ENCODE data around the gene ETS2. TPM values are rescaled to one million over a fixed set of nuclear protein-coding genes. Genes with fewer than 3 reads are reported as not detected.
A peak's percentile ranks its signal among the peaks of the same experiment; 100 is the strongest.

ETS2 gene
- polyA plus RNA-seq, 1 donor (not counting 4 experiments of a cell fraction or from before 2014, with no cell fraction given) = 58.5 TPM

DNA sequence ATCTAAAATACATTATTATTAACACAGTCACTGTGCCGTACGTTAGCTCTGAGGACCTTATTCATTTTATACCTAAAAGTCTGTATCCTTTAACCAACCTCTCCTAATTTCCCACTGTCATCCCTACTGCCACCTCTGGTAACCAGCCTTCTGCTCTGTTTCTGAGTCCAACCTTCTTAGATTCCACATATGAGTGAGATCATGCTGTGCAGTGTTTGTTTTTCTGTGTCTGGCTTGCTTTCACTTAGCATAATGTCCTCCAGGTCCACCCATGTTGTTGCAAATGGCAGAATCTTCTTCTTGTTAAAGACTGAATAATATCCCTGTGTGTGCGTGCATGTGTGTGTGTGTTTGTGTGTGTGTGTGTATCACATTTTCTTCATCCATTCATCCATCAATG is 64.2 kb downstream of the ETS2 start:
- no peak for FAIRE-seq
- H3K4me2 ChIP-seq (ENCODE audit: control insufficient read depth, extremely low read depth, insufficient read depth, low read depth, low read length) = no peak overlapping the region
- TF ChIP-seq EZH2 (IDR thresholded peaks at IDR 0.05; ENCODE audit: low read length) = no peak
- TF ChIP-seq CTCF (optimal IDR thresholded peaks at IDR 0.05 in 1 of 3, IDR thresholded peaks at IDR 0.05 in 1 of 3, conservative IDR thresholded peaks at IDR 0.05 in 1 of 3; ENCODE audit: extremely low read depth in 1 of 3, insufficient read depth in 2 of 3, low read length in 3 of 3) = peak in 1 of 3 experiments; percentile 29
- dilution Hi-C loops (cut with MboI; ENCODE audit: extremely low pct_ligation_motif_present, low sequenced_read_pairs) = no loop called here
- no peaks in the 10 kb centered on the region for H3K79me2 ChIP-seq (ENCODE audit: control insufficient read depth, insufficient read depth, low read length)
- H3K27ac ChIP-seq (ENCODE audit: control insufficient read depth, insufficient read depth, low read length) = no peak overlapping the region
- H3K9me3 ChIP-seq (ENCODE audit: control insufficient read depth, low read depth, low read length) = no peaks in the 10 kb centered on the region
- no peaks in the 10 kb centered on the region for H3K36me3 ChIP-seq (ENCODE audit: control insufficient read depth in 2 of 2, extremely low read depth in 1 of 2, insufficient read depth in 2 of 2, low read length in 2 of 2)
- no peaks in the 10 kb centered on the region for H3K9me1 ChIP-seq (ENCODE audit: control insufficient read depth, extremely low read depth, insufficient read depth, low read length)
- H3K9ac ChIP-seq (ENCODE audit: control insufficient read depth, extremely low read depth, insufficient read depth, low read length) = no peak overlapping the region
- H2AFZ ChIP-seq (ENCODE audit: control insufficient read depth, low read length) = no peak overlapping the region
- H3K4me1 ChIP-seq (ENCODE audit: control insufficient read depth, extremely low read depth, insufficient read depth, low read length) = no peaks in the 10 kb centered on the region
- no peak overlapping the region for H3K4me3 ChIP-seq (ENCODE audit: control insufficient read depth in 2 of 3, extremely low read depth in 1 of 3, insufficient read depth in 2 of 3, low read depth in 1 of 3, low read length in 3 of 3)
- no peaks in the 10 kb centered on the region for H4K20me1 ChIP-seq (ENCODE audit: control insufficient read depth, extremely low read depth, insufficient read depth, low read length)
- DNase-seq (ENCODE audit: low read depth, low spot score) = no peak
- no peaks in the 10 kb centered on the region for H3K27me3 ChIP-seq (ENCODE audit: control insufficient read depth, extremely low read depth, insufficient read depth, low read length)
